Mucosa of rectum (tissue), 2 donors: ENCODE results near the gene SCT.

ENCODE experiments used
- H3K27ac ChIP-seq, 2 donors: one replicate each; pipeline ENCODE4 v1.7.0; 2013; ENCODE audit warnings: inconsistent platforms in 2 of 2, low read depth in 2 of 2, low read length in 2 of 2
- H3K27me3 ChIP-seq, 2 donors: one replicate each; pipeline ENCODE4 v1.7.0; 2013; ENCODE audit warnings: low read length in 2 of 2; ENCODE audit not compliant: control insufficient read depth in 2 of 2, insufficient read depth in 2 of 2
- H3K36me3 ChIP-seq, 2 donors: one replicate each; pipeline ENCODE4 v1.7.0; 2013; ENCODE audit warnings: low read length in 2 of 2; ENCODE audit not compliant: control insufficient read depth in 2 of 2, insufficient read depth in 2 of 2
- H3K4me1 ChIP-seq, 2 donors: one replicate each; pipeline ENCODE4 v1.7.0; 2013; ENCODE audit warnings: low read length in 2 of 2, mild to moderate bottlenecking in 1 of 2; ENCODE audit not compliant: control insufficient read depth in 2 of 2, insufficient read depth in 2 of 2
- H3K4me3 ChIP-seq, 2 donors: one replicate each; pipeline ENCODE4 v1.7.0; 2013; ENCODE audit warnings: low read length in 2 of 2
- H3K9ac ChIP-seq, 2 donors: one replicate each; pipeline ENCODE4 v1.7.0; 2013; ENCODE audit warnings: low read length in 2 of 2, low read depth in 1 of 2, mild to moderate bottlenecking in 1 of 2
- H3K9me3 ChIP-seq, 2 donors: one replicate each; pipeline ENCODE4 v1.7.0; 2013; ENCODE audit warnings: low read length in 2 of 2; ENCODE audit not compliant: control insufficient read depth in 2 of 2
- donor health status: healthy.
- donor health status: Normal muscosa, but diverticular disease.

Gene SCT

GRCh38 chr11:636511-637332 is 9.7 kb upstream of the SCT start, which contains the start of gene DRD4:
DRD4 (plus strand) TSS chr11:637269; CDS start chr11:637305, 36 bp downstream.
- Histone ChIP-seq H3K36me3 (no peaks in the 10 kb centered on the region), H3K27ac (no peak within 1 kb of the TSS), H3K9me3 (no peaks in the 10 kb centered on the region), H3K4me1 (peaks cover 0 to 10% of the 10 kb centered on the region in 2 donors), H3K9ac (no peak within 1 kb of the TSS), H3K27me3 (peaks cover 11 to 17% of the 10 kb centered on the region in 2 donors), H3K4me3 (peak within 1 kb of the TSS in 1 of 2 donors; percentile 10)

- H3K36me3 ChIP-seq = no peaks in the 10 kb centered on the region
- peaks cover 11 to 17% of the 10 kb centered on the region in 2 donors for H3K27me3 ChIP-seq
- no peak overlapping the region for H3K9ac ChIP-seq
- no peaks in the 10 kb centered on the region for H3K9me3 ChIP-seq
- no peak overlapping the region for H3K4me3 ChIP-seq
- no peak overlapping the region for H3K27ac ChIP-seq
- H3K4me1 ChIP-seq = peaks cover 0 to 10% of the 10 kb centered on the region in 2 donors
Measured at GRCh38 chr11:635945-636510, 9.0 kb upstream of the SCT start.

GRCh38 chr11:630871-631270 is 3.9 kb upstream of the SCT start:
- Histone ChIP-seq H3K27ac (no peak overlapping the region), H3K27me3 (no peaks in the 10 kb centered on the region), H3K4me3 (no peak overlapping the region), H3K9me3 (no peaks in the 10 kb centered on the region), H3K4me1 (peaks cover 7 to 8% of the 10 kb centered on the region in 2 donors), H3K36me3 (no peaks in the 10 kb centered on the region), H3K9ac (no peak overlapping the region)

- H3K4me1 ChIP-seq = peaks cover 11 to 15% of the 10 kb centered on the region in 2 donors
- H3K36me3 ChIP-seq = no peaks in the 10 kb centered on the region
- H3K27me3 ChIP-seq = peaks cover 0 to 3% of the 10 kb centered on the region in 2 donors
- H3K27ac ChIP-seq = no peak overlapping the region
- no peak overlapping the region for H3K9ac ChIP-seq
- no peaks in the 10 kb centered on the region for H3K9me3 ChIP-seq
- no peak overlapping the region for H3K4me3 ChIP-seq
Measured at GRCh38 chr11:629237-629583, 2.2 kb upstream of the SCT start.

- Histone ChIP-seq H3K4me1 (peaks cover 11 to 20% of the 10 kb centered on the region in 2 donors), H3K27me3 (peaks cover 0 to 4% of the 10 kb centered on the region in 2 donors), H3K9me3 (no peaks in the 10 kb centered on the region), H3K27ac (no peak overlapping the region), H3K36me3 (no peaks in the 10 kb centered on the region), H3K9ac (no peak overlapping the region), H3K4me3 (no peak overlapping the region)
Measured at GRCh38 chr11:628056-628455, 1.1 kb upstream of the SCT start.

- no peak overlapping the region for H3K9ac ChIP-seq
- H3K9me3 ChIP-seq = no peaks in the 10 kb centered on the region
- peaks cover 11 to 20% of the 10 kb centered on the region in 2 donors for H3K4me1 ChIP-seq
- no peak overlapping the region for H3K4me3 ChIP-seq
- H3K27me3 ChIP-seq = peaks cover 0 to 4% of the 10 kb centered on the region in 2 donors
- no peaks in the 10 kb centered on the region for H3K36me3 ChIP-seq
- H3K27ac ChIP-seq = no peak overlapping the region
Measured at GRCh38 chr11:627308-627576, 261 bp upstream of the SCT start.

GRCh38 chr11:625636-626268 is 1.2 kb downstream of the SCT start:
- no peaks in the 10 kb centered on the region for H3K9me3 ChIP-seq
- peak overlapping the region; percentile 96 to 99 for H3K27ac ChIP-seq
- H3K9ac ChIP-seq = peak overlapping the region; percentile 41 to 77
- peak overlapping the region; percentile 69 to 76 for H3K4me3 ChIP-seq
- H3K27me3 ChIP-seq = peaks cover 0 to 4% of the 10 kb centered on the region in 2 donors
- H3K36me3 ChIP-seq = no peaks in the 10 kb centered on the region
- H3K4me1 ChIP-seq = peaks cover 11 to 20% of the 10 kb centered on the region in 2 donors

- Histone ChIP-seq H3K4me1 (peaks cover 11 to 20% of the 10 kb centered on the region in 2 donors), H3K27ac (peak within 1 kb of the TSS; percentile 96 to 99), H3K27me3 (peaks cover 0 to 4% of the 10 kb centered on the region in 2 donors), H3K9me3 (no peaks in the 10 kb centered on the region), H3K36me3 (peaks cover 3% of the 10 kb centered on the region in 2 donors), H3K4me3 (peak within 1 kb of the TSS; percentile 69 to 76), H3K9ac (peak within 1 kb of the TSS; percentile 77 to 81)
Measured at GRCh38 chr11:624705-625635, 2.0 kb downstream of the SCT start, which contains the start of gene CDHR5. CDHR5 (minus strand) TSS chr11:624955; CDS start chr11:624902, 53 bp downstream.

GRCh38 chr11:623999-624704 is 2.8 kb downstream of the SCT start:
- peaks cover 11 to 20% of the 10 kb centered on the region in 2 donors for H3K4me1 ChIP-seq
- H3K9me3 ChIP-seq = no peaks in the 10 kb centered on the region
- H3K4me3 ChIP-seq = peak overlapping the region; percentile 69 to 76
- H3K27ac ChIP-seq = peak overlapping the region; percentile 96 to 99
- H3K9ac ChIP-seq = peak overlapping the region; percentile 77 to 81
- H3K36me3 ChIP-seq = peaks cover 3 to 5% of the 10 kb centered on the region in 2 donors
- peaks cover 0 to 4% of the 10 kb centered on the region in 2 donors for H3K27me3 ChIP-seq
